HG02678 (cell line): ENCODE results near the gene ITGB7.

Source experiments
- ATAC-seq: cut with Tn5 transposase; IDR thresholded peaks from one replicate; pipeline ENCODE4 v1.9.1; 2021; ENCODE audit warnings: mild to moderate bottlenecking, moderate library complexity; ENCODE audit not compliant: unreplicated experiment

The ITGB7 gene

DNA sequence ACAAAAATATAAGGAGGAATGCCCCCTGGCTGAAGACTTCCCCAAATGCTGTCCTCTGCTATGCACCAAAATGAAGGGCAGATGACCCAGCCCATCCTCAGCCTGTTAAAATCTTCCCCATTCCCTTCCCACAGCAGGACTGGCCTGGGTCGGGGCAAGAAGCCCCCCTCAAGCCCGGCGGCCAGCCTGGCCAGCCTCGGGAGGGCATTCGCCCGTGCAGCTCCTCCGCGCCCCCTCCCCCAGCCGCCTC lies 24.5 kb upstream of the ITGB7 start:
- ATAC-seq = no peak

GRCh38 chr12:53230108-53230845 lies 23.2 kb upstream of the ITGB7 start:
- no peak for ATAC-seq

- no peak for ATAC-seq
These were observed 22.4 kb upstream of the ITGB7 start for GRCh38 chr12:53229454-53229853.

DNA sequence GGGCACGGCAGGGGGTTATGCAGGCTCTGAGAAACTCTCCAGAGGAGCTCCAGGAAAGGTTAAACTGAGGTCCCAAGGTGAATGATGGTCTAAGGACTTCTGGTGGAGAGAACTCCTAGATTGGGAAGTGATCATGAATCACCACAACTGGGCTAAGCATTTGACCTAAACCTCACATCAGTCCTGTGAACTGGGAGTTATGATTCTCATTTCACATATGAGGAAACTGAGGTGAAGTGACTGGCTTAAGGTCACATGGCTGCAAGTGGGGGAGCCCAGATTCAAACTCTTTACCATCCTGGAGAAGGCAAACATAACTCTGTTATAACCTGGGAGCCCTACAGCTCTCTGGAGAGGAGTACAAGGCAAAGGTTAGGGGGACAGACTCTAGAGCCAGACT lies 20.8 kb upstream of the ITGB7 start:
- ATAC-seq = no peak

DNA sequence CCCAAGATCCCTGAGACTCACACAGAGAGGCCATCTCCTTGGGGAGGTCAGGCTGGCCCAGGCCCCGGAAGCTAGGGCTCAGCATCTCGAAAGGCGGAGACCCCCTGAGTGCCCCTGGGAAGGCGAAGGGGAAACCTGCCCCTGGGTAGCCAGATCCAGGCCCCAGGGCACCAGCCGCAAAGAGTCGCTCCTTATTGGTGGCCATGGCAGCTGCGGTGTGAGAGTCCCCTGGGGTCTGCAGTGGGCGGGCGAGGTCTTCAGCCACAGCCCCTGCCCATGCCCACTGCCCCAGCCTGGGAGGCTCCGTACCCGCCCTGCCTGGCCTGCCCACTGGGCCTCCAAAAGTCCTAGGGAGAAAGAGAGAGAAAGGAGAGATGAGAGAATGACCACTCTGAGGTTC lies 20.3 kb upstream of the ITGB7 start:
- no peak for ATAC-seq

DNA sequence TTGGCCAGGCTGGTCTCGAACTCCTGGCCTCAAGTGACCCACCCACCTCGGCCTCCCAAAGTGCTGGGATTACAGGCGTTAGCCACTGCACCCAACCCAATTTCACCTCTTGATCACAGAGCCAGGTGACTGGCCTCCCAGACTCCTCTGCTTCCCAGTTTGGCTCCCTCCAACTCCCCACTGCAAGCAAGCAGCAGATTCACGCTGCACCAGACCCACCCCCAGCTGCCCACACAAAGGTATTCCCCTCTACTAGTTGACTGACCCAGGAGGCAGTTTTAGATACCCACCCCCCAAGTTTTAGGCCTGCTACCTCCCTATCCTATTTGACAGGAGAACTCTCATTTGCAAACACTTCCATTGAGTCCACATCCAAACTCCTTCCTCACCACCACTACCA lies 19.8 kb upstream of the ITGB7 start:
- no peak for ATAC-seq

DNA sequence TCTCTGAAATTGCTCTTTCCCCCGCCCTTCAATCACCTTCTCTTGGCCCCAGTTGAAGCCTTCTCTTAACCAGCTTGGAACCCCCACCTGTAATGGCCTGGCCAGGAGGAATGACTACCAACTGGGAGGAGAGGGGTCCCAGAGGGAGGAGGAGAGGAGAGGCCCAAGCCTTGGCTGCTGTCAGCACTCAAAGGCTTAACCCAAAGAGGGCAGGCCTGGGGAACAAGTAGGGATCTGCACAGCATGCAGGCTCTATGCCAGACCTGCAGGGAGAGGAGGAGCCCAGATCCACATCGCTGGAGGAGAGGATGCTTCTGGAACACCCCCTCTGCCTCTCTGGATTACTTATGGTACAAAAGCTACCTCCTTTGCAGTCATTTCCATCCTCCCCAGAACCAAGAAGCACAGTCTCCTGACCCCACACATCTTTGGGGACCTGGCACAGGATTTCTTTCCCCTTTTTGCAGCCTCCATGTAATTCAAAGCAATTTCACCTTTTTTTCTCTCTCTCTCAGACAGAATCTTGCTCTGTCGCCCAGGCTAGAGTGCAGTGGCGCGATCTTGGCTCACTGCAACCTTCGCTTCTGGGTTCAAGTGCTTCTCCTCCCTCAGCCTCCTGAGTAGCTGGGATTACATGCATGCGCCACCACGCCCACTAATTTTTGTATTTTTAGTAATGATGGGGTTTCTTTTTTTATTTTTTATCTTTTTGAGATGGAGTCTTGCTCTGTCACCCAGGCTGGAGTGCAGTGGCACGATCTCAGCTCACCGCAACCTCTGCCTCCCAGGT lies 18.8 kb upstream of the ITGB7 start:
- ATAC-seq = no peak

- ATAC-seq = no peak
These were observed 18.0 kb upstream of the ITGB7 start for GRCh38 chr12:53224897-53225634.

- ATAC-seq = no peak
These were observed 17.2 kb upstream of the ITGB7 start for GRCh38 chr12:53224061-53224896.

GRCh38 chr12:53223389-53224060 lies 16.5 kb upstream of the ITGB7 start:
- ATAC-seq = no peak

DNA sequence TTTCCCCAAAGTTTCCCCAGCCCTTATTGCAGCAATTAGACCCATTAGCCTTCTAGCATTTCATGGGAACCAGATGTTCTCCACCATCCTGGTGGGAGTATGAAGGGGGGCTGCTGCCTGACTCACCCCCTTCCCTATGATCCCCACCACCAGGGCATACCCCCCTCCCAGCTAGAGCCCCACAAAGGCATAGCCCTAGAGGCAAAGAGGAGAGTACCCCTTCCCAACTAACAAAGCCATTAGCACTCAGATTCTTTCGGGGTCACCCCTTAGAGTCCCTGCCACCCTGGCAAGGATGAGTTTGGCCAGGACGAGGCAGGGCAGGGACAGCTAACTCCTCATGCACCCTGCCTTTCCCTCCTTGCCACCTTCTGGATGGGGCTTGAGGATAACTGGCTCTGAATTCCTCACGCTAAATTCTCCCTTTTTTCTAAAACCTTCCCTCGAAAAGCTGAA lies 15.8 kb upstream of the ITGB7 start:
- ATAC-seq = no peak

- no peak for ATAC-seq
These were observed 15.2 kb upstream of the ITGB7 start for GRCh38 chr12:53222170-53222721.

- peak; percentile 34 for ATAC-seq
These were observed 14.4 kb upstream of the ITGB7 start for GRCh38 chr12:53221203-53222080.

- peak; percentile 58 for ATAC-seq
These were observed 13.7 kb upstream of the ITGB7 start for GRCh38 chr12:53220694-53221202.

DNA sequence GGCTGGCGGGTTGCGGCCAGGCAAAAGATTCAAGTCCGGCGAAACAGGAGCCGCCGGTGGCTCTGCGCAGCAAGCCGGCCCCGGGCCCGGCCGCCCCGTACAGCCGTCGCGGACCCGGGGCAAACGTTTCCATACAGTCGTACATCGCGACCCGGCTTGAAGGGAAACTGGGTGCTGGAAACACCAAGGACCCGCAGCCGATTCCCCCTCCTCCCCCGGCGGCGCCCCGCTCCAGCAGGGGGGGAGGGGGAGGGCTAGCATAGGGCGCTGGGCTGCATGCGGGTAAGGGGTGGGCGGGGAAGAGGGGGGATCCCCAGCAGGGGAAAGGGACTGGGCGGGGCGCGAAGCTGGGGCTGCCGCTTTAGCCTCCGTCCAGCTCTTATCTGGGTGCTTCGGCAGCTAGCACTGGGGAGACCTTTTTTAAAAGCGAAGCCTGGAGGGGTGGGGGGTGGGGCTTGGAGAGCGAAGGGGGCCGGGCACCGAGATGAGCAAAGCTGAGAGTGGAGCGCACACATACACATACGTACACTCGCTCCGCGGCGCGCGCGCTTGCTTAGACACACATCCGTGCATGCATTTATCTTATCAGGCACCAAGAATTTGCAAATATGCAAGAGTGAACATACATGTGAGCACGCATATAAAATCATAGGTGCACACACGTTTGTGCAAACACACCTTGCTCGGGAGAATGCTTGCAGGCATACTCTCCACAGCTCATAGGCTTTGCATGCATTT lies 13.1 kb upstream of the ITGB7 start:
- peak; percentile 30 for ATAC-seq

DNA sequence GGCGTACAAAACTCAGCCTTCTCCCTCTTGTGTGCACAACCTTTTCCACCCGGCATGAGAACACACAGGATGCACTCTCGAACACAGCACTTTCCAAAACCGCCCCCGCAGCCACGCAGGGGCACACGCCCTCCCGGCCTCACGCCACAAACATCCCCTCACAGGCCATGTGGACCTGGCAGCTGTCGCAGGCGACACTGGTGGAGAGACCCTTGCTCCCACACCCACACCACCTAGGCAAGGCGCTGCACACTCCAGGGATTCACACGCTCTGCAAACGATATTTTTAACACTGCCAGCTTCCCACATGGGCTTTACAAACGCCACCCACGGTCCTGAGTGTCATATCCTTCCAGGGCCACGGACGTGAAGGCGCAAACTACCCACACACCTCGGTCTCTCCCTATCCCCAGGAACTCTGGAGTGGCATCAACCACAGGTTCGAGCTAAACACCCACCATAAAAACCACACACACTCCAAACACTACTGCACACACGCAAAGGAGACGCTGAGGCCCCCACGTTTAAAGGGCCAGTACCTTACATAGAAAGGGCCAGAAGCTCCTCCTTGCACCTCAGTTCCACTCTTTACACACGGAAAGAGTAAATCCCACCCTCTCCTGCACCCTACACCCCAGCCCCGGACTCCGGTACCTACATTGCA lies 12.4 kb upstream of the ITGB7 start:
- ATAC-seq = peak; percentile 18

GRCh38 chr12:53218551-53219291 lies 11.7 kb upstream of the ITGB7 start:
- no peak for ATAC-seq
